Endothelial cell of umbilical vein (primary cell): Measurements from ENCODE around the gene CENPVL3. TPM values are rescaled to one million over a fixed set of nuclear protein-coding genes. Genes with fewer than 3 reads are reported as not detected.

ENCODE experiments used
- BruUV-seq: library from RNA; stranded (reverse); fragments of 400-500 nt; replicated peaks from 2 replicates; lab custom pipeline; 2021; lab: Mats Ljungman, UMichigan
- CTCF ChIA-PET: fragments of 300-600, 350-600 bp; sonication (Branson Sonifier 250); formaldehyde crosslinking; loops from one replicate; lab custom pipeline; 2021; ENCODE audit warnings: antibody characterized with exemption, inconsistent platforms; lab: Charles Lee
- POLR2A ChIA-PET: fragments of 300-600, 350-600 bp; sonication (Branson Sonifier 250); formaldehyde crosslinking; loops from one replicate; lab custom pipeline; 2021; ENCODE audit warnings: antibody characterized with exemption, inconsistent platforms; lab: Charles Lee
- DNase-seq: peaks from one replicate; pipeline ENCODE4 v3.0.0-alpha.2; 2011; ENCODE audit warnings: low read depth, low spot score
- FAIRE-seq: peaks from 2 replicates; lab custom pipeline; 2011; peaks lifted over from hg19 to GRCh38; lab: Jason Lieb, UNC
- H2AFZ ChIP-seq: 2 replicates; pipeline ENCODE4 v1.6.0; 2012; ENCODE audit warnings: low read depth, low read length, control low read depth, inconsistent platforms
- H3K27ac ChIP-seq: 2 replicates; pipeline ENCODE4 v1.5.1; 2011; ENCODE audit warnings: low read depth, mild to moderate bottlenecking, control low read depth, low read length, moderate library complexity; ENCODE audit not compliant: insufficient read depth
- H3K27me3 ChIP-seq, 2 experiments: 2 replicates each; pipeline versions ENCODE4 v1.6.0 to v1.6.1; 2011; ENCODE audit warnings: low read length in 2 of 2, mixed read lengths in 1 of 2; ENCODE audit not compliant: control insufficient read depth in 2 of 2, insufficient read depth in 2 of 2
- H3K36me3 ChIP-seq, 2 experiments: 2 replicates in 1 of 2; 3 replicates in 1 of 2; pipeline ENCODE4 v1.5.1; 2011; ENCODE audit warnings: low read length in 2 of 2, mild to moderate bottlenecking in 1 of 2, moderate library complexity in 1 of 2; ENCODE audit not compliant: control insufficient read depth in 2 of 2, insufficient read depth in 2 of 2; ENCODE audit errors: extremely low read depth in 1 of 2
- H3K4me1 ChIP-seq: 3 replicates; pipeline ENCODE4 v1.5.1; 2011; ENCODE audit warnings: mild to moderate bottlenecking, low read length; ENCODE audit not compliant: control insufficient read depth, insufficient read depth; ENCODE audit errors: extremely low read depth
- H3K4me2 ChIP-seq: 2 replicates; pipeline ENCODE4 v1.6.1; 2011; ENCODE audit warnings: low read length, control low read depth, mixed read lengths; ENCODE audit not compliant: insufficient read depth
- H3K4me3 ChIP-seq, 3 experiments: fragments of 200-600 bp in 1 of 3; sonication (generic), shearing (Covaris generic) in 1 of 3; replicated peaks in 1 of 3; 2 replicates each; pipeline ENCODE4 v1.5.1; 2011 to 2016; ENCODE audit warnings: control low read depth in 3 of 3, low read length in 3 of 3, mild to moderate bottlenecking in 2 of 3, inconsistent platforms in 1 of 3, low read depth in 1 of 3, moderate library complexity in 1 of 3; ENCODE audit not compliant: insufficient read depth in 1 of 3
- H3K79me2 ChIP-seq: 2 replicates; pipeline ENCODE4 v1.6.0; 2012; ENCODE audit warnings: low read length, inconsistent platforms; ENCODE audit not compliant: control insufficient read depth, insufficient read depth
- H3K9ac ChIP-seq: replicated peaks from 2 replicates; pipeline ENCODE3; 2011; ENCODE audit warnings: low read length, control low read depth; ENCODE audit not compliant: insufficient read depth; ENCODE audit errors: extremely low read depth
- H3K9me1 ChIP-seq: replicated peaks from 3 replicates; pipeline ENCODE4 v1.6.0; 2011; ENCODE audit warnings: mild to moderate bottlenecking, low read length; ENCODE audit not compliant: control insufficient read depth, insufficient read depth; ENCODE audit errors: extremely low read depth
- H3K9me3 ChIP-seq: replicated peaks from 2 replicates; pipeline ENCODE4 v1.5.1; 2012; ENCODE audit warnings: low read length, inconsistent platforms; ENCODE audit not compliant: control insufficient read depth, insufficient read depth
- H4K20me1 ChIP-seq: replicated peaks from 2 replicates; pipeline ENCODE3; 2011; ENCODE audit warnings: mild to moderate bottlenecking, low read length; ENCODE audit not compliant: control insufficient read depth, insufficient read depth; ENCODE audit errors: extremely low read depth
- CTCF ChIP-seq, 2 donors: IDR thresholded peaks; 1 replicate in 1 of 2; 2 replicates in 1 of 2; pipeline ENCODE4 v1.5.1; 2011; ENCODE audit warnings: low read length in 2 of 2, mild to moderate bottlenecking in 2 of 2, moderate library complexity in 2 of 2, control low read depth in 1 of 2, inconsistent platforms in 1 of 2, low read depth in 1 of 2; ENCODE audit not compliant: insufficient read depth in 1 of 2; ENCODE audit errors: extremely low read depth in 1 of 2
- EZH2 ChIP-seq: IDR thresholded peaks from 2 replicates; pipeline ENCODE4 v1.6.1; 2012; ENCODE audit warnings: borderline replicate concordance, low read depth, mild to moderate bottlenecking, moderate library complexity, low read length, inconsistent platforms; ENCODE audit not compliant: severe bottlenecking
- FOS ChIP-seq: IDR thresholded peaks from 2 replicates; pipeline ENCODE4 v1.6.1; 2011; ENCODE audit warnings: mild to moderate bottlenecking, low read length, moderate library complexity, borderline replicate concordance; ENCODE audit not compliant: insufficient read depth
- GATA2 ChIP-seq: IDR thresholded peaks from 2 replicates; pipeline ENCODE4 v1.7.0; 2011; ENCODE audit warnings: low read depth, mild to moderate bottlenecking, moderate library complexity, mixed read lengths, low read length; ENCODE audit not compliant: insufficient read length, insufficient read depth
- JUN ChIP-seq: IDR thresholded peaks from 2 replicates; pipeline ENCODE4 v1.6.1; 2011; ENCODE audit warnings: borderline replicate concordance, low read depth; ENCODE audit not compliant: insufficient read length, insufficient read depth
- MAX ChIP-seq: IDR thresholded peaks from 2 replicates; pipeline ENCODE4 v1.6.1; 2011; ENCODE audit not compliant: insufficient read depth, insufficient read length
- MYC ChIP-seq: IDR thresholded peaks from one replicate; pipeline ENCODE4 v1.6.1; 2011; ENCODE audit warnings: mild to moderate bottlenecking, low read depth, low read length
- POLR2A ChIP-seq: IDR thresholded peaks from 2 replicates; pipeline ENCODE4 v1.6.1; 2012; ENCODE audit warnings: low read depth, mild to moderate bottlenecking, control low read depth, low read length
- POLR2AphosphoS5 ChIP-seq: IDR thresholded peaks from 2 replicates; pipeline ENCODE4 v1.6.1; 2012; ENCODE audit warnings: low read depth, mild to moderate bottlenecking, control low read depth, low read length, moderate library complexity; ENCODE audit not compliant: insufficient read depth
- dilution Hi-C: fragments of 300-500 bp; cut with MboI; formaldehyde crosslinking; loops from one replicate; pipeline ENCODE4 v1.15.0; 2019; ENCODE audit warnings: low sequenced_read_pairs; ENCODE audit not compliant: extremely low pct_ligation_motif_present
- intact Hi-C: fragments of 100-400 bp; cut with micrococcal nuclease; formaldehyde crosslinking; loops from one replicate; pipeline ENCODE4 v1.10.0; 2022
- polyA plus RNA-seq, 4 experiments: library from polyadenylated mRNA; depleted of rRNA in 3 of 4; stranded (reverse) in 3 of 4; unstranded in 1 of 4; fragments of >200 nt; gene quantifications; 2 replicates each; pipeline versions ENCODE4 v1.2.1 to v1.2.3, GENCODE V29; 2011 to 2012; ENCODE audit warnings: missing spikeins in 1 of 4
- total RNA-seq: library from RNA; stranded (reverse); gene quantifications from 2 replicates; pipeline ENCODE4 v1.2.3, GENCODE V29; 2021

Gene CENPVL3
- total and polyA plus RNA-seq, 2 donors (not counting 3 experiments of a cell fraction or from before 2014, with no cell fraction given), result not detected

- intact Hi-C loops (loop anchor here (5.0 kb wide), 1 partner anchor 194 kb away; no protein-coding TSS in a partner anchor), dilution Hi-C loops (no loop called here)
- Histone ChIP-seq H3K27ac (no peak overlapping the region), H2AFZ (no peak overlapping the region), H4K20me1 (no peaks in the 10 kb centered on the region), H3K9me1 (no peaks in the 10 kb centered on the region), H3K4me3 (no peak overlapping the region), H3K4me2 (no peak overlapping the region), H3K9ac (no peak overlapping the region), H3K9me3 (no peaks in the 10 kb centered on the region), H3K27me3 (no peaks in the 10 kb centered on the region), H3K4me1 (no peaks in the 10 kb centered on the region), H3K36me3 (no peaks in the 10 kb centered on the region), H3K79me2 (no peaks in the 10 kb centered on the region)
- POLR2A ChIA-PET, result no interaction called here
- no peak for DNase-seq
- BruUV-seq, result no TSS peak
- CTCF ChIA-PET, result no interaction called here
- TF ChIP-seq FOS (no peak), POLR2AphosphoS5 (no peak), MAX (no peak), MYC (no peak), CTCF (IDR thresholded peaks at IDR 0.05; ENCODE audit: extremely low read depth in 1 of 2, insufficient read depth in 1 of 2, low read depth in 1 of 2, low read length in 2 of 2) (no peak), EZH2 (no peak), GATA2 (no peak), POLR2A (no peak), JUN (no peak)
- no peak for FAIRE-seq
Observed at GRCh38 chrX:51608126-51608525, 10.6 kb downstream of the CENPVL3 start.
